Aorta (tissue), 5 donors: ENCODE measurements around the gene TNIK. TPM values are rescaled to one million over a fixed set of nuclear protein-coding genes. Genes with fewer than 3 reads are reported as not detected.

Experiments
- ATAC-seq: fragments of 200-7000 bp; cut with Tn5 transposase; one replicate; pipeline ENCODE4 v1.9.1; 2022; ENCODE audit warnings: moderate library complexity; ENCODE audit not compliant: low FRiP score
- DNase-seq, 2 donors: peaks; one replicate each; pipeline ENCODE4 v3.0.0-alpha.2; 2020
- H3K27ac ChIP-seq, 2 donors: one replicate each; pipeline ENCODE4 v1.5.1; 2013; ENCODE audit warnings: low read length in 2 of 2, mild to moderate bottlenecking in 2 of 2, moderate library complexity in 2 of 2, control low read depth in 1 of 2, inconsistent platforms in 1 of 2, low read depth in 1 of 2
- H3K27me3 ChIP-seq, 2 donors: one replicate each; pipeline ENCODE4 v1.6.1; 2013; ENCODE audit warnings: control low read depth in 1 of 2, low read length in 1 of 2, mild to moderate bottlenecking in 1 of 2, moderate library complexity in 1 of 2; ENCODE audit not compliant: insufficient read depth in 2 of 2, control insufficient read depth in 1 of 2
- H3K36me3 ChIP-seq, 2 donors: one replicate each; pipeline ENCODE4 v1.6.1; 2013; ENCODE audit warnings: control low read depth in 1 of 2, low read length in 1 of 2, mild to moderate bottlenecking in 1 of 2; ENCODE audit not compliant: insufficient read depth in 2 of 2, control insufficient read depth in 1 of 2
- H3K4me1 ChIP-seq, 2 donors: one replicate each; pipeline ENCODE4 v1.6.1; 2013; ENCODE audit warnings: low read length in 2 of 2, control low read depth in 1 of 2, mild to moderate bottlenecking in 1 of 2, moderate library complexity in 1 of 2; ENCODE audit not compliant: insufficient read depth in 2 of 2, control insufficient read depth in 1 of 2
- H3K4me3 ChIP-seq, 2 donors: one replicate each; pipeline ENCODE4 v1.5.1; 2013; ENCODE audit warnings: low read length in 2 of 2, control low read depth in 1 of 2, mild to moderate bottlenecking in 1 of 2
- H3K9me3 ChIP-seq: one replicate; pipeline ENCODE4 v1.6.1; 2013; ENCODE audit warnings: mild to moderate bottlenecking, low read length; ENCODE audit not compliant: control insufficient read depth
- WGBS, 2 donors: extraction: QIAGEN DNeasy Blood & Tissue Kit; methylation state at CpG; one replicate each; pipeline ENCODE4 v1.1.7; 2013; 5-methylcytosine and 5-hydroxymethylcytosine counted together
- intact Hi-C, 2 donors: fragments of 100-400 bp; cut with DNase I; formaldehyde crosslinking; loops; one replicate each; pipeline versions ENCODE4 v1.14.2 to v1.15.0; 2022
- polyA plus RNA-seq, 2 donors: library from polyadenylated mRNA; stranded (reverse); fragments of 200-250 nt; gene quantifications; one replicate each; pipeline ENCODE4 v1.2.3, GENCODE V29; 2013
- total RNA-seq, 2 donors: library from RNA; stranded (reverse); fragmentation: NEBNext Ultra II Directional; extraction: Animal tissue kit (Norgen Biotek cat#: 25700); gene quantifications; one replicate each; pipeline ENCODE4 v1.2.1, GENCODE V29; 2021
- donor health status: healthy with polysubstance abuse.
- donor health status: Bipolar disorder and iron deficiency.
- donor health status: DM: no; HTN: no; CAD: no.
- donor health status: DM: no; HTN: no; CAD: no.
- donor health status: DM: yes; HTN: yes; CAD: no.

The TNIK gene
- total and polyA plus RNA-seq, 4 donors, result 4.7 to 14.6 (median 8.8) TPM

DNA sequence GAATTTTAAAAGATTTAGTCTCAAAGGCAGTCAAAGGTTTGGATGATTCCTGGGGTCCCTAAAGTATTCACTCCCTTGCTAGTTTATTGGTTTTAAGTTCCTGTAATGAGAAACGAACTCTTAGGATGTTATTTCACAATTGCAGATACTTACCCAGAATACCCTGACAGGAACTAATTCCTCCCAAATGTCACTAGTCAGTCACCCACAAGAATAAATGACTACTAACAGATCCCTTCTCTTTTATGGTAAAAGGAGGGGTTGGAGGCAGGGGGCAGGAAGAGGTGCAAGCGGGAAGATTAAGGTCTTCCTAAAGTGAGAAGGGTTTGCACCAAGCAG is 259.5 kb downstream of the TNIK start:
- 98% methylated on average over 2 of the region's 2 CpGs for WGBS, 2 donors

DNA sequence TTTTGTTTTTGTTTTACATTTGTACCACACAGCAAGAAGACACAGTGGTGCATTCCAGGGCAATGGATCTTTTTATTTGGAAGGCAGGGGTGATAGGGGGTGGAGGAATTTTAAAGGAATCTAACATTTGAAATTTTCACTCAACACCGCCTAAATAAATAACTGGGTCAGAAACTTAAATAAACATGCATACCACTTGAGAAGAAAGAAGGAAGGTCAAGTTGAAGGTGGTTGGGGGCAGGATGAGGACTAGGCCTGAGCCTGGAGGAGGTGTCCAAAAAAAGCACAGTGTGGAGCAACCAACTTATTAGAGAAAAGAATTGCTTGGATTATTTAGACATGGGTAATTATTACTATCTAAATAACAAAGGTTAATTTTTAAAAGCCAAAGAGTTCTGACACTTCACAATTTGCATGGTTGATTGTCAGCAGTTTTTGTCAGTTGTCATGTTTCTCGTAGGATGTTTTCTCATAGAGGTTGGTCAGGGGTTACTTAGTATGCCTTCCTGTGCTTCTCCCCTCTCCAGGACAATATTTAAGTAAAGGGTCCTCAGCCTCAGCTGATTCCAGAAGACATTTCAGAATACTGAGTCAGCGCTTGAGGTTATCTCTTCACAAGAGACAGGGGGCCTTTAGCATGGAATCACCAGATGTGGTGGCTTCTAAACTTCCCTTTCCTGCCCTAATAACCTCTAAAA is 260.0 kb downstream of the TNIK start:
- intact Hi-C loops, result no loop called here
- H3K27me3 ChIP-seq, result no peaks in the 10 kb centered on the region
- H3K4me3 ChIP-seq, result no peak overlapping the region
- H3K9me3 ChIP-seq, result no peaks in the 10 kb centered on the region
- H3K27ac ChIP-seq, result no peak overlapping the region
- peaks cover 0 to 7% of the 10 kb centered on the region in 2 donors for H3K4me1 ChIP-seq
- DNase-seq, result no peak
- no peaks in the 10 kb centered on the region for H3K36me3 ChIP-seq
- WGBS, 2 donors, result 55 to 92% methylated on average over 3 of the region's 3 CpGs
- ATAC-seq, result no peak

More for the DNA sequence above, 259.5 kb downstream of the TNIK start:
- intact Hi-C loops, result no loop called here
- ATAC-seq, result no peak
- no peak for DNase-seq
- Histone ChIP-seq H3K4me3 (no peak overlapping the region), H3K4me1 (peaks cover 0 to 7% of the 10 kb centered on the region in 2 donors), H3K9me3 (no peaks in the 10 kb centered on the region), H3K27ac (no peak overlapping the region), H3K36me3 (no peaks in the 10 kb centered on the region), H3K27me3 (no peaks in the 10 kb centered on the region)

DNA sequence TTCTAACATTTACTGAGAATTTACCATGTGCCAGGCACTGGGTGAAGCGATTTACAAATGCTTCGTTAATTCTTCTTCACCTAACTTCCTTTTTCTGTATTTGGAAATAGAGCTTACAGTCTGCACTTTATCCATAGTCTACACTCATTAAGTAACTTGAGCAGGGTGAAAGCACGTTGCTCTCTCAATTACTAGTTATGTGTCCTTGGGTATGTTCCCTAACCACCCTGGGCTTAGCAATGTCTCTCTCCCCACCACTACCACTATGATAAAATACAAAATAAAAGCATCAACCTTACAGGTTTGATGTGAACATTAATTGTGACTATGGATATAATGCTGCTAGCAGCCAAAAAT is 260.8 kb downstream of the TNIK start:
- peaks cover 0 to 7% of the 10 kb centered on the region in 2 donors for H3K4me1 ChIP-seq
- ATAC-seq, result no peak
- no peaks in the 10 kb centered on the region for H3K27me3 ChIP-seq
- WGBS, 2 donors, result 94 to 95% methylated on average over 3 of the region's 3 CpGs
- intact Hi-C loops, result no loop called here
- no peak overlapping the region for H3K27ac ChIP-seq
- H3K4me3 ChIP-seq, result no peak overlapping the region
- H3K36me3 ChIP-seq, result no peaks in the 10 kb centered on the region
- no peaks in the 10 kb centered on the region for H3K9me3 ChIP-seq
- no peak for DNase-seq

DNA sequence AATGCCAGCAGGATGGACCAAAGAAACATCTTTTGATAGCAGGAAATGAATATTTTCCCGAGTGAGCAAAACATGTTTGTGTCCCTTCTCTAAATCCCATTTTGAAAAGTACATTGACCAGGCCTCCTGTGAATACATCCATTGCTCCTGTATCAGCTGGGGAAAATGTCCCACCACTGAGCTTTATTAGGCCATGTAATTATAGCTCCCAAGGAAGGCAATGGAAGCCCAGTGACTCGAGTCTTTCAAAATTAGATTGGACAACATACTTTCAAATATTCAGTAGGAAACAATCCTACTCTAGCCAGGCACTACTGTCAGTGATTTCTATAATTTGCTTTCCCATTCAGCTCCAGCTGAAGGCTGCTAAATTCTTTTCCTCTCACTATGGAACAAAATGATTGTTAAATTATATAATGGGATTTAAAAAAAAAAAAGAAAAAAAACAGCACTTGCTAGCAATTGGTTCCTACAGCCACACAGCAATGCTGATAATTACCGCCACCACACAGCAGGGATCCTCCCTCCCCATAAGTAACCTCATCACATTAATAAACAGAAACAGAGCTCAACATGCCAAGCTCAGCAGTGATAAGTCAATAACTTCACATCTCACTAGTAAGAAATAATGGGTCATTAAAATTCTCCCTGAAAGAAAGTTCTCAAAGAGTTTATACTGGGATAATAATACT is 261.3 kb downstream of the TNIK start:
- Histone ChIP-seq H3K36me3 (no peaks in the 10 kb centered on the region), H3K27me3 (no peaks in the 10 kb centered on the region), H3K27ac (no peak overlapping the region), H3K9me3 (no peaks in the 10 kb centered on the region), H3K4me1 (peaks cover 0 to 7% of the 10 kb centered on the region in 2 donors), H3K4me3 (no peak overlapping the region)
- ATAC-seq, result no peak
- WGBS, 2 donors, result 92 to 94% methylated on average over 3 of the region's 3 CpGs
- DNase-seq, result no peak
- intact Hi-C loops, result no loop called here

DNA sequence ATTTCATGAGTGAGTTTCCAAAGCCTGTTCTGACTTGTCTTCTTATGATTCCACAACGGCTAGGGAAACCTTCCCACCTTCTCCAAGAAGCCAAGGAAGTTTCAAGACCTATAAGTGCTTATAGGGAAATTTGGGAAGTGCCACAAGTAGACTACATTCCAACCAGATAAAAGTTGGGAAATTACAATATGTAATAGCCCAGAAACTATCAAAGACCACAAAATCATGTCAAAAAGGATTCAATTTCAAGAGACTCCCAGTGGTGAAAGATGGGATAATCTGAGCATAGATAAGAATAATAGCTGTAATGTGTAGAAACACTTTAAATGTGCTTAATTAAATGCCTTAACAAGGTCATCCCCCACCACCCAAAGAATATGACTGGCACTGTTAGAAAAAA is 264.5 kb downstream of the TNIK start:
- no peak overlapping the region for H3K4me3 ChIP-seq
- H3K4me1 ChIP-seq, result no peaks in the 10 kb centered on the region
- WGBS, 2 donors, result 96 to 98% methylated on average over 1 of the region's 1 CpG
- intact Hi-C loops, result no loop called here
- ATAC-seq (no peak), DNase-seq (no peak)
- H3K27me3 ChIP-seq, result no peaks in the 10 kb centered on the region
- H3K9me3 ChIP-seq, result no peaks in the 10 kb centered on the region
- H3K36me3 ChIP-seq, result no peaks in the 10 kb centered on the region
- no peak overlapping the region for H3K27ac ChIP-seq

DNA sequence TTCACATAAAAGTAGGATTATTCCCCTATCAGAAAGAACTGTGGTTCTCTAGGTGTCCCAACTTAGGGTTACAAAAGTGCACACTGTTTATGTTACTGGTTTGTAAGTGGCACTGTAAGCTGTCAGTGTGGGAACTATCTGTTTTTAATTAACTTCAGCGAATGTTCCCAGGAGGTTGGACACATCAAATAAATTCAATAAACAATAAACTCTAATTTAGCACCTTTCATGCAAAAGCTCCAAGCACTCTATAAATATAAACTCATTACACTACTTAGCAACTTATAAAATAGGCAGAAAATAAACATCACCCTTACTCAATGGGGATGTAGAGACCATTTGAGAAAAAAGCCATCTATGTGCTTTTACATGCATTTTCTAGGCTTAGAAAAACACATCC is 265.2 kb downstream of the TNIK start:
- no peak for ATAC-seq
- intact Hi-C loops, result no loop called here
- H3K27ac ChIP-seq, result no peak overlapping the region
- DNase-seq, result no peak
- H3K4me3 ChIP-seq, result no peak overlapping the region
- H3K4me1 ChIP-seq, result no peaks in the 10 kb centered on the region
- no peaks in the 10 kb centered on the region for H3K36me3 ChIP-seq
- 81 to 90% methylated on average over 1 of the region's 1 CpG for WGBS, 2 donors
- H3K27me3 ChIP-seq, result no peaks in the 10 kb centered on the region
- no peaks in the 10 kb centered on the region for H3K9me3 ChIP-seq

DNA sequence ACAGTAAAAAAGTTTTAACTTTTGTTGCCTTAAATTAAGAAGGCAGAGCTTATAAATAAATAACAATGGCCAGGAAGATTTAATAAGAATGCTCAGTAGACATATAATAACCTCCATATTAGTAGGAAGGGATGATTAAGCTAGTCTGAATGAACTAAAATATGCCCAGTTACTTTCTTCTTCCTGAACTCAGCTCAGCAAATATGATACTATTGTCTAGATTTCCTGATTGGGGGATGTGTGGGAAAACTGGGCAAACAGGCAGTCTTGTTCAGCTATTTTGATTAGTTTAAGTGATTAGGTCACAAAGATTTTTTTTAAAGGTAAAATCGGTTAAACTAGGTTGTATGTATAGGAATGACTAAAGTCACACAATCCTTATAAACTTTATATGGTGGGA is 266.5 kb downstream of the TNIK start:
- intact Hi-C loops, result no loop called here
- no peak for ATAC-seq
- WGBS, 2 donors, result 97 to 100% methylated on average over 1 of the region's 1 CpG

DNA sequence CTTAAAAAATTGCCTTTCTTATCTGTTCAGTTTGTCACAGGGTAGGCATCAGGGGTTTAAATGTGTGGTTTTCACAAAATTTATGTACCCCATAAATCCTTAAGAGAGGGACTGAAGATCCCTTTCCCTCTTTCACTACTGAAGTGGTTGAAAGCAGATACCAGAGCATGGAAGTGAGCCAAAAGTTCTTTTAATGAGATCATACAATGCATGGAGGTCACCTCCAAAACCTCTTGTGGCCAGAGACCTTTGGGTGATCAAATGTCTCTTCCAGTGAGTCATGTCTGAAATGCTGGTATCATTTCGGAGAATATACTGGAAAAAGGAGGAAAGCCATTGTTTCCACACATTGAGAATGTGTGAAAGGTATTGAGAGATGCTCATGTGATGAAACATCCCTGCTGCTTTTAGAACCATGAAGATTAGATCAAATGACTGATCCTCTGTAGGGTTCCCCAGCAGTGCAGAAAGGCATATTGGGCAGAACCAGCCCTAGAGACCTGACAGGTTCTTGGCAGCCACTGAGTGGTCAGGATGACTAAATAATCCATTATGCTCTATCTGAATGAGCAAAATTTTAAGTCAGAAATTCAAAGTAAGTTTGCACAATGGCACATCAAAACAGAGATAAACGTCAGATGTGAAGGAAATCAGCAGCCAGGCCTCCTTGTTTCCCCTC is 267.9 kb downstream of the TNIK start:
- H3K27ac ChIP-seq, result no peak overlapping the region
- no peak overlapping the region for H3K4me3 ChIP-seq
- H3K4me1 ChIP-seq, result no peaks in the 10 kb centered on the region
- H3K27me3 ChIP-seq, result no peaks in the 10 kb centered on the region
- ATAC-seq (no peak), DNase-seq (no peak)
- 88 to 90% methylated on average over 2 of the region's 2 CpGs for WGBS, 2 donors
- no peaks in the 10 kb centered on the region for H3K9me3 ChIP-seq
- intact Hi-C loops, result no loop called here
- no peaks in the 10 kb centered on the region for H3K36me3 ChIP-seq

More for the DNA sequence above, 266.5 kb downstream of the TNIK start:
- H3K36me3 ChIP-seq, result no peaks in the 10 kb centered on the region
- H3K4me1 ChIP-seq, result no peaks in the 10 kb centered on the region
- H3K27ac ChIP-seq, result no peak overlapping the region
- DNase-seq, result no peak
- H3K27me3 ChIP-seq, result no peaks in the 10 kb centered on the region
- H3K9me3 ChIP-seq, result no peaks in the 10 kb centered on the region
- no peak overlapping the region for H3K4me3 ChIP-seq

DNA sequence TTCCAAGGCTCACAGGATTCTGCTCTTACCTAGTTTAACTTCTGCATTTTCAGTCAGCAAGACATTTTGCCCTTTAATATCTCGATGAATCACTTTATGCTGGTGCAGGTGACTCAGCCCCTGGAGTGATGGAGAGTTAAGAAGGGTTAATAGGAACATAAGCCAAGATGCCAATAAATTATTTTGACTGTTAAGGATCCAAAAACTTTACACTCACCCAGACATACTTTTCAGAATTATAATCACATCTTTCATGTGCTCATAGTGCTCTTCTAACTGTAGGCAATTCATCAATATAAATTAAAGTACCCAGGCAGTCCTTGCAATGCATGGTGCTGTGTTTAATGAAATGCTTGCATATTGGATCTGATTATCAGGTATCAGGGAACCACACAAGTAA is 269.5 kb downstream of the TNIK start:
- Histone ChIP-seq H3K27me3 (no peaks in the 10 kb centered on the region), H3K4me1 (peaks cover 0 to 5% of the 10 kb centered on the region in 2 donors), H3K27ac (no peak overlapping the region), H3K36me3 (no peaks in the 10 kb centered on the region), H3K4me3 (no peak overlapping the region), H3K9me3 (no peaks in the 10 kb centered on the region)
- ATAC-seq, result no peak
- 91 to 97% methylated on average over 1 of the region's 1 CpG for WGBS, 2 donors
- DNase-seq, result no peak
- intact Hi-C loops, result no loop called here
